Effector memory CD4-positive, alpha-beta T cell (primary cell): Measurements from ENCODE around the gene FBN1.

Source experiments
- DNase-seq, 3 donors: peaks; one replicate each; pipeline ENCODE4 v3.0.0-alpha.2; 2020
- H3K27ac ChIP-seq: 2 replicates; pipeline ENCODE4 v1.7.0; 2013; ENCODE audit warnings: mild to moderate bottlenecking, low read length, moderate library complexity; ENCODE audit not compliant: insufficient read depth, poor library complexity, severe bottlenecking
- H3K27me3 ChIP-seq: replicated peaks from 2 replicates; pipeline ENCODE4 v1.7.0; 2013; ENCODE audit warnings: mild to moderate bottlenecking, low read length; ENCODE audit not compliant: insufficient read depth, control insufficient read depth, poor library complexity, severe bottlenecking
- H3K36me3 ChIP-seq: 2 replicates; pipeline ENCODE4 v1.7.0; 2013; ENCODE audit warnings: mild to moderate bottlenecking, low read length, moderate library complexity; ENCODE audit not compliant: control insufficient read depth, insufficient read depth
- H3K4me1 ChIP-seq: 2 replicates; pipeline ENCODE4 v1.7.0; 2013; ENCODE audit warnings: low read length, mild to moderate bottlenecking; ENCODE audit not compliant: control insufficient read depth, insufficient read depth, poor library complexity, severe bottlenecking
- H3K4me3 ChIP-seq: 2 replicates; pipeline ENCODE4 v1.7.0; 2013; ENCODE audit warnings: low read length, low read depth, mild to moderate bottlenecking; ENCODE audit not compliant: insufficient read depth, poor library complexity, severe bottlenecking
- H3K9me3 ChIP-seq: 2 replicates; pipeline ENCODE4 v1.7.0; 2013; ENCODE audit warnings: mild to moderate bottlenecking, low read length, moderate library complexity; ENCODE audit not compliant: control insufficient read depth

The FBN1 gene

GRCh38 chr15:48625126-48625525, 20.4 kb downstream of the FBN1 start:
- DNase-seq, result no peak
- Histone ChIP-seq H3K27ac (no peak overlapping the region), H3K4me3 (no peak overlapping the region), H3K27me3 (no peaks in the 10 kb centered on the region), H3K9me3 (no peaks in the 10 kb centered on the region), H3K4me1 (no peaks in the 10 kb centered on the region), H3K36me3 (no peaks in the 10 kb centered on the region)

GRCh38 chr15:48624700-48625099, 20.8 kb downstream of the FBN1 start:
- Histone ChIP-seq H3K36me3 (no peaks in the 10 kb centered on the region), H3K4me1 (no peaks in the 10 kb centered on the region), H3K27ac (no peak overlapping the region), H3K4me3 (no peak overlapping the region), H3K9me3 (no peaks in the 10 kb centered on the region), H3K27me3 (no peaks in the 10 kb centered on the region)
- no peak for DNase-seq

GRCh38 chr15:48623456-48623855, 22.1 kb downstream of the FBN1 start:
- Histone ChIP-seq H3K27me3 (no peaks in the 10 kb centered on the region), H3K9me3 (no peaks in the 10 kb centered on the region), H3K27ac (no peak overlapping the region), H3K4me3 (no peak overlapping the region), H3K36me3 (no peaks in the 10 kb centered on the region), H3K4me1 (no peaks in the 10 kb centered on the region)
- no peak for DNase-seq

- no peak overlapping the region for H3K27ac ChIP-seq
- no peak for DNase-seq
- no peaks in the 10 kb centered on the region for H3K27me3 ChIP-seq
- no peak overlapping the region for H3K4me3 ChIP-seq
- H3K36me3 ChIP-seq, result no peaks in the 10 kb centered on the region
- no peaks in the 10 kb centered on the region for H3K9me3 ChIP-seq
- no peaks in the 10 kb centered on the region for H3K4me1 ChIP-seq
Measured at GRCh38 chr15:48622237-48622636, 23.3 kb downstream of the FBN1 start.

- Histone ChIP-seq H3K4me3 (no peak overlapping the region), H3K27me3 (no peaks in the 10 kb centered on the region), H3K36me3 (no peaks in the 10 kb centered on the region), H3K27ac (no peak overlapping the region), H3K9me3 (no peaks in the 10 kb centered on the region), H3K4me1 (no peaks in the 10 kb centered on the region)
- no peak for DNase-seq
Measured at GRCh38 chr15:48619446-48619845, 26.1 kb downstream of the FBN1 start.

GRCh38 chr15:48617619-48618018, 27.9 kb downstream of the FBN1 start:
- no peak for DNase-seq
- Histone ChIP-seq H3K4me1 (no peaks in the 10 kb centered on the region), H3K36me3 (no peaks in the 10 kb centered on the region), H3K9me3 (no peaks in the 10 kb centered on the region), H3K4me3 (no peak overlapping the region), H3K27ac (no peak overlapping the region), H3K27me3 (no peaks in the 10 kb centered on the region)

GRCh38 chr15:48616216-48616615, 29.3 kb downstream of the FBN1 start:
- Histone ChIP-seq H3K4me3 (no peak overlapping the region), H3K27ac (no peak overlapping the region), H3K27me3 (no peaks in the 10 kb centered on the region), H3K4me1 (no peaks in the 10 kb centered on the region), H3K9me3 (no peaks in the 10 kb centered on the region), H3K36me3 (no peaks in the 10 kb centered on the region)
- no peak for DNase-seq

- Histone ChIP-seq H3K36me3 (no peaks in the 10 kb centered on the region), H3K27me3 (no peaks in the 10 kb centered on the region), H3K9me3 (no peaks in the 10 kb centered on the region), H3K27ac (no peak overlapping the region), H3K4me3 (no peak overlapping the region), H3K4me1 (no peaks in the 10 kb centered on the region)
- DNase-seq, result no peak
Measured at GRCh38 chr15:48614051-48614450, 31.5 kb downstream of the FBN1 start.

- no peaks in the 10 kb centered on the region for H3K4me1 ChIP-seq
- H3K27ac ChIP-seq, result no peak overlapping the region
- no peaks in the 10 kb centered on the region for H3K9me3 ChIP-seq
- no peaks in the 10 kb centered on the region for H3K36me3 ChIP-seq
- no peak overlapping the region for H3K4me3 ChIP-seq
- no peaks in the 10 kb centered on the region for H3K27me3 ChIP-seq
- DNase-seq, result no peak
Measured at GRCh38 chr15:48609486-48609885, 36.0 kb downstream of the FBN1 start.

- Histone ChIP-seq H3K27me3 (no peaks in the 10 kb centered on the region), H3K9me3 (no peaks in the 10 kb centered on the region), H3K4me3 (no peak overlapping the region), H3K27ac (no peak overlapping the region), H3K4me1 (no peaks in the 10 kb centered on the region), H3K36me3 (no peaks in the 10 kb centered on the region)
- no peak for DNase-seq
Measured at GRCh38 chr15:48607846-48608245, 37.7 kb downstream of the FBN1 start.

GRCh38 chr15:48604567-48604966, 40.9 kb downstream of the FBN1 start:
- no peaks in the 10 kb centered on the region for H3K36me3 ChIP-seq
- H3K27ac ChIP-seq, result no peak overlapping the region
- H3K4me3 ChIP-seq, result no peak overlapping the region
- DNase-seq, result no peak
- no peaks in the 10 kb centered on the region for H3K27me3 ChIP-seq
- H3K9me3 ChIP-seq, result no peaks in the 10 kb centered on the region
- H3K4me1 ChIP-seq, result no peaks in the 10 kb centered on the region
